ENCODE measurements around the gene EMC10.
A peak's percentile ranks its signal among the peaks of the same experiment; 100 is the strongest.
"Not testable (repeated sequence)": the region's sequence is repeated elsewhere in the genome, so short reads cannot be mapped to it uniquely, and the experiment has no call there.

The EMC10 gene

DNA sequence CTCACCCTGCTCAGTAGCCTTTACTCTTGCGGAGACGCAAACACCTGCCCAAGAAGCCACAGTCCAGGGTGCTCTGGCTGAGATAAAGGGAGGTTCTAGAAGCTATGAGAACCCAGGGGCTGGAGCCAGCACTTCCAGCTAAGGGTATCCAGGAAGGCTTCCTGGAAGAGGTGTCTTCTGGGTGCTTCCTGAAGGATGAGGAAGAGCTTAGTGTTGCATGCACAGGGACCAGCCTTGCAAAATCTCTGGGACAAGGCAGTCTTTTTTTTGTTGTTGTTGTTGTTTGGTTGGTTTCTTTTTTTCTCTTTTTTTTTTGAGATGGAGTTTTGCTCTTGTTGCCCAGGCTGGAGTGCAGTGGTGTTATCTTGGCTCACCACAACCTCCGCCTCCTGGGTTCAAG lies 23.1 kb upstream of the EMC10 start:
- DNase-seq, result no peak

DNA sequence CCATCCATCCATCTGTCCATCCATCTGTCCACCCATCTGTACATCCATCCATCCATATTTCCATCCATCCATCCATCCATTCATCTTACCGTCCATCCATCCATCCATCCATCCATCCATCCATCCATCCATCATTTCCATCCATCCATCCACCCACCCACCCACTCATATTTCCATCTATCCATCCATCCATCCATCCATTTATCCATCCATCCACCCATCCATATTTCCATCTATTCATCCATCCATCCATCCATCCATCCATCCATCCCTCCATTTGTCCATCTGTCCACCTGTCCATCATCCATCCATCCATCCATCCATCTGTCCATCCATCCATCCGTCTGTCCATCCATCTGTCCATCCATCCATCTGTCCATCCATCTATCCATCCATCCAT lies 20.3 kb upstream of the EMC10 start:
- no peak for DNase-seq

DNA sequence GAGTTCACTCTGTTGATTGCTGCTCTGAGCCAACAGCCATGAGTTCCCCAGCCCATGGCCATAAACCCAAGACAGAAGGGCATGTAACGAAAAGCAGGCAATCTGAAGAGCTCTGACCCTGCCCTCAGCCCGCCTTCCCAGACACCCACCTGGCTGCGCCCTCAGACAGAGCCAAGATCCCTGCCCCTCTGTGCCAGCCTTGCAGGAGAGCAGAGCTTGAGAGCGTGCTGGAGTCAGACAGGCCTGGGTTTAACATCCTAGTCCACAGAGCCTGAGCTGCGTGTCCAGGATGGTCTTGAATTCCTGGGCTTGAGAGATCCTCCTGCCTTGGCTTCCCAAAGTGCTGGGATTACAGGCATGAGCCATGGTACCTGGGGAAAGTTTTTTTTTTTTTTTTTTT lies 19.0 kb upstream of the EMC10 start:
- no peak for DNase-seq

DNA sequence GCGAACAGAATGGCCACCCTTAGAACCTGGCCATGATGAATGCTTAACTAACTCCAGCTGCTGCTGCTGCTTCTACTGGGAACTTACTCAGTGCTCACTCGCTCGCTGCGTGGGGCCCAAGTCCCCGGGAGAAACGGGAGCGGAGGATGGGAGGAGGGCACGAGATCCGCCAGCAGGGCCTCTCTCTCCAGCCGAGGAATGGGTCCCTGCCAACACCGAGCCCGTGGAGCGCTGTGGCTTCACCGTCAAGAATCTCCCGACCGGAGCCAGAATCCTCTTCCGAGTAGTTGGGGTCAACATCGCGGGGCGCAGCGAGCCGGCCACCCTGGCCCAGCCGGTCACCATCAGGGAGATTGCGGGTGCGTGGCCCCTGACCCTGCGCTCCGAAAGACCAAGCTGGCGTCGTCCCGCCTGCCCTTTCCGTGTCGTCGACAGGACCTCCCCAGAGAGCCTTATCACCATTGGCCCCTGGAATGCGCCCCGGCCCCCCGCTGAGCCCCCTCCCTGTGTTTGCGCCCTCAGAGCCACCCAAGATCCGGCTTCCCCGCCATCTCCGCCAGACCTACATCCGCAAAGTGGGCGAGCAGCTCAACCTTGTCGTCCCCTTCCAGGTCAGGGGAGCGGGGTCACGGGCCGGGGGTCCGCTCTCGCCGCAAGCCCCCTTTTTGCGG lies 17.8 kb upstream of the EMC10 start:
- no peak for DNase-seq

DNA sequence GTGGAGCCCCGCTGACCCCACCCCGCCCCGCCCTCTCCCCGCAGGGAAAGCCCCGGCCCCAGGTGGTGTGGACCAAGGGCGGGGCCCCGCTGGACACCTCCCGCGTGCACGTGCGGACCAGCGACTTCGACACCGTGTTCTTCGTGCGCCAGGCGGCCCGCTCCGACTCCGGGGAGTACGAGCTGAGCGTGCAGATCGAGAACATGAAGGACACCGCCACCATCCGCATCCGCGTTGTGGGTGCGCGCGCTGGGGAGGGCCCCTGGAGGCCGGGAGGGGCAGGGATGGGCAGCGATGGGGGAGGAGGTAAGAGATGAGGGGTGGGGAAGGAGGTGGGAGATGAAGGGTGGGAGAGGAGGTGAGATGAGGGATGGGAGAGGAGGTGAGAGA lies 17.2 kb upstream of the EMC10 start:
- no peak for DNase-seq

DNA sequence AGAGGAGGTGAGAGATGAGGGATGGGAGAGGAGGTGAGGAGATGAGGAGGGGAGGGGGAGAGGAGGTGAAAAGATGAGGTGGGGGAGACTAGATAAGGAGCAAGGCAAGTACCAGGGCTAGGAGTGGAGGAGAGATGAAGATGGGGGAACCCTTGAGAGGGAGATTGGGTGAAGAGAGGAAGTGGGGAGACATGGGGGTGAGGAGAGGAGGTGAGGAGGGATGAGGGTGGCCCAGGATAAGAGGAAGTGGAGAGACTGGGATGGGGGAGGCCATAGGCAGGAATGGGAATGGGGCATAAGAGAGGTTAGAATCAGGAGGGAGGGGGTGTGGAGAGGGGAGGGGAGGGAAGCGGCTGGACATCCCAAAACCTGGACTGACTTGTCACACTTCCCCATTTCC lies 16.7 kb upstream of the EMC10 start:
- no peak for DNase-seq

DNA sequence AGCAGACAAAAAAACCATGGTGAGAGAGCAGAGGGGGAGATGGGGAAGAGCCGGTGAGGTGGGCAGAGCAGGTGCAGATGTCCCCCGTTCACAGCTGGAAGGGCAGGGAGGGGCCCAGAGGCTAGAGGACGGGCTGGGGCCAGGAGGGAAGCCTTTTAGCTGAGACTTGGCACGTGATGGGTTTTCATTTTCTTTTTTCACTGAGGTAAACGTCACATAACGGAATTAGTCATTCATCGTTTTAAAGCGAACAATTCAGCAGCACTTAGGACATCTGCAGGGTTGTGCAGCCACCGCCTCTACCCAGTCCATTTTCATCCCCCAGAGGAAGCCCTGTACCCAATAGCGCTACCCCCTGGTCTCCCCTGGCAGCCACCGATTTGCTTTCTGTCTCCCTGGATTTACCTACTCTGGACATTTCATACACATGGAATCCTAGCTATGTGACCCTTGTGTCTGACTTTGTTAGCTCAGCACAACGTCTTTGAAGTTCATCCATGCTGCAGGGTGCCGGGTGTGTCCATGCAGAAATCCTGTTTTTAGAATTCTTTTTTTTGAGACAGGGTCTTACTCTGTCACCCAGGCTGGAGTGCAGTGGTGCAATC lies 16.0 kb upstream of the EMC10 start:
- DNase-seq, result no peak

DNA sequence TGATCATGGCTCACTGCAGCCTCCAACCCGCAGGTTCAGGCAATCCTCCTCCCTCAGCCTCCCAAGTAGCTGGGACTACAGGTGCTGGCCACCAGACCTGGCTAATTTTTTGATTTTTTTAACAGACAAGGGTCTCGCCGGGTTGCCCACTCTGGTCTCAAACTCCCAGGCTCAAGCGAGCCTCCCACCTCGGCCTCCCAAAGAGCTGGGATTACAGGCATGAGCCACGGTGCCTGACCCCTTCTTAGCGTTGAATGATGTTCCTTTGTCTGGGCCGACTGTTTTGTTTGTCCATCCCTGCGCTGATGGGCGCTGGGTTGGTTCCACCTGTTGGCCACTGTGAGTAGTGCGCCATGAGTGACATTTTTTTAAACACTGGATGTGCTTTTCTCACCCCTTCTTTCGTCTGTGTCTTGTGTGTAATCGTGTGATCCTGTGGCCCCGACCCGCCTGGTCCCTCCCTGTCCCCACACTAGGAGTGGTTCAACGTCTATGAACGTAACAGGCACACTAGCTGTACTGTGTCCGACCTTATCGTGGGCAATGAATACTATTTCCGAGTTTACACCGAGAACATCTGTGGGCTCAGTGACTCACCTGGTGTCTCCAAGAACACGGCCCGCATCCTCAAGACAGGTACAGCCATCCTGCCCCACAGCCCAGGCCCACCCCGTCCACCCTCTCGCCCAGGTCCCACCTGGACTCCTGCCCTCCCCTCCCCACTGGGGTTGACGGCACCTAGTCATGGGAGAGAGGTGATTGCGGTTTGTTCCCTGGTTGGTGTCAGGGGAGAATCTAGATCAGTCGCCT lies 15.0 kb upstream of the EMC10 start:
- DNase-seq, result peak; percentile 74

DNA sequence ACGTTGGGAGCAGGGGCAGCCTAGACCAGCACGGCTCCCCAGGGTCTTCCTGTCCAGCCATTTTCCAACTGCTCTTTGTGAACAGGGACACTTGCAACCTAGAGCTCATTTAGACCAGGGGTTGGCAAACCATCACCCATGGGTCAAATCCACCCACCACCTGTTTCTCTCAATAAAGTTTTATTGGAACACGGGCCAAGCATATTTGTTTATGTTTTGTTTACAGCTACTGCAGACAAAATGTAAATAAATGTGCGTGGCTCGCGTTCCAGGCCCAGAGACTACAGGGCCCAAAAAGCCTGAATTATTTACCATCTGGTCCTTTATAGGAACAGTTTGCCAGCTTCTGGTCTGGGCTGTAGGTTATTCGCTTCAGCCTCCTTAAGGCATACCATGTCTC lies 13.3 kb upstream of the EMC10 start:
- DNase-seq, result no peak

DNA sequence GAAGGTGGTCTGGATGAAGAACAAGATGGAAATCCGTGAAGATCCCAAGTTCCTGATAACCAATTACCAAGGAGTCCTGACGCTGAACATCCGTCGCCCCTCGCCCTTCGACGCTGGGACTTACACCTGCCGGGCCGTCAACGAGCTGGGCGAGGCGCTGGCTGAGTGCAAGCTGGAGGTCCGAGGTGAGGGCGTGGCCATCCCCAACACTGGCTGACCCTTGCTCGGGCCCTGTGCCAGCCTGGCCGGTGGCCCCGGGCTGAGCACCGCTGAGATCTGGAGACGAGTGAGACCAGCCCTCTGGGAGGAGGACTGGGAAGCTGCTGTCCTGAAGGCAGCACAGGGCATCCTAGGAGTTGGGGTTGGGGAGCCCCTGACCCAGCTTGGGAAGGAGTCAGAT lies 12.0 kb upstream of the EMC10 start:
- DNase-seq, result no peak

DNA sequence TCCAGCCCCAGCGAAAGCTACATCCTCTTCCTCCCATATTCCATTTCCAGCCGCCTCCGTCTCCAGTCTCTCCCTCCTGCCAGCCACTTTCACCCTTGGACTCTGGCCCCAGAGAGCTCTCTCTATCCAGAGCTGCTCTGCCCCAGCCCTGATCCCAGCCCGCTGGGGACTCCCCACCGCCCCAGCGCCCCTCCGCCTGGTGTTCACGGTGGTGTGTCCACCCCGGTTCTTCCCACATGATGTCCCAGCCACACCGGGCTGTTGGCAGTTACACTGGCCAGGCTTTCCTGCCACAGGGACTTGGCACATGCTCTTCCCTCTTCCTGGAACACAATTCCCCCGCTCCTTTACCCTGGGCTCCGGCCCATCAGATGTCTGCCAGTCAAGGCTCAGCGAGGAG lies 11.3 kb upstream of the EMC10 start:
- no peak for DNase-seq

DNA sequence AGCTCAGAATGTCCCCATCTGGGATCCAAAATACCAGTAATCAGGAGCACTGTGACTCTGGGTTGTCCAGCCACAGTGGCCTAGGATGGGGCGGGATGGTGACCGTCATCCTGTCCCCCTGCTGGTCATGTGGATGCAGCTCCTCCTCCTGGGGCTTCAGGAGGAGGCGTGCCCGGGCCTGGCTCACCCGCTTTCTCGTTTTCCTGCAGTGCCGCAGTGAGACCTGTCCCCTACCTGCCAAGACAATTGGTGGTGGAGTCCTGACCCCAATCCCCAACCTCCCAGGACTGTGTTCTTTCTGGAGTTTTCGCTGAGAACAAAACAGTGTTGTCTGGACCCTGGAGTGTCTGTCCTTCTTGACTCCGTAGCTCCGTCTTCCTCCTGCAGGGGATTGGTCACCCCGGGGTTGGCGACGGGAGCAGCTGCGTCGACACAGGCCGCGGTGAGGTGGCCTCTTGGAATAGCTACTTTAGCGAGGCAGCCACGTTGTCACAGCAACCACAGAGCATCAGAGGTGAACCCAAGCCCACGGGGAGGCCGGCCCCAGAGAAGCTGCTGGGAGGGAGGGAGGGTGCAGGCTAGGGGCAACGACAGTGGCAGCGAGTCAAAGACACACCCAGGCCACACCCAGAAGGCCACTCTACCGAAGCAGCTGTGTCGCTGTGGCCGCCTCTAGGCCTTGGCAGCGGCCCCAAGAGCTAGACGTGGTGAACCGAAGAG lies 10.2 kb upstream of the EMC10 start:
- DNase-seq, result no peak

DNA sequence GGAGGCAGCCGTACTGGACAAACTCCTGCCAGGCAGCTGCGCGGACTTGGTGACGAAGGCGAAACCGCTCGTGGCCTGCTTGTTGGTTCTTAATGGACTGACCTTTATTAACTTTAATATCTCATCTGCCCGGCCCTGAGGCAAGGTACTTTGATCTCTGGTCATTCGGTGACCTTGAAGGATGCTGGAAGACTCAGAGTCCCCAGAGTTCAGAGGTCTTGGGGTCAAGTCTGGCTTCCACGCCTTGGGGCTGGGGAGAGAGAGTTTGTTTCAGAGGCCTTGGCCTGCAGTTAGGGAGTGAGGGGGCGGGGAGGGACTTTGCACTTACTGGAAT lies 9.6 kb upstream of the EMC10 start:
- no peak for DNase-seq

DNA sequence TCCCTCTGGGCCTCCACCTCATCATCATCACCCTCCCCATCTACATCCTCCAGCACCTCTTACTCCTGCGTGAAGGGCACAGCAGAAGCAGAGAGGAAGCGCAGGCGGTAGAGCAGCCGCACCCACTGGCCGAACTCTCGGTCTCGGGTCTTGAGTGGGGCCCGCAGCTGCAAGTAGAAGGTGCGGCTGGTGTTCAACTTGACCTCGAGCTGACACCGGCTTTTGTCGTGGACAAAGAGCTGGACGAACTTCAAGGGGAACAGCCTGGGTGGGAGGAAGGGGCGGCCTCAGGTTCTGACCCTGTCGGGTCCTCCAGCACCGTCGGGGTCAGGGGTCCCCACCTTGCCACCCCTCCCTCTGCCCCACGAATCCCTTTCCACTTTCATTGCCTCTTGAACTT lies 8.7 kb upstream of the EMC10 start:
- DNase-seq, result no peak

DNA sequence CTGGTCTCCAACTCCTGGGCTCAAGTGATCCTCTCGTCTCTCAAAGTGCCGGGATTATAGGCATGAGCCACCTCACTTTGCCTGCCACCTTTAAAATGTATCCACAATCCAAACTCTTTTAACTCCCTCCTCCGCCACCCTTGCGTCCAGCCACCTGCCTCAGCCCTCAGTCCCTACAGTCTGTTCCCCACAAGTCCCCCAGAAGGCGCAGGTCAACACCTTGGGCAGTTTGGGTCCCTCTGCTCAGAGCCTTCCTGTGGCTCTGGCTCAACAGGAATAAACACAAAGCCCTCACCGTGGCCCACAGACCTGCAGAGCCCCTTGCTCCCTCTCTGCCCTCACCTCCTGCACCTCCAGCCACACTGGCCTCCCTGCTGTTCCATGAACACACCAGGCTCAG lies 7.5 kb upstream of the EMC10 start:
- DNase-seq, result no peak

DNA sequence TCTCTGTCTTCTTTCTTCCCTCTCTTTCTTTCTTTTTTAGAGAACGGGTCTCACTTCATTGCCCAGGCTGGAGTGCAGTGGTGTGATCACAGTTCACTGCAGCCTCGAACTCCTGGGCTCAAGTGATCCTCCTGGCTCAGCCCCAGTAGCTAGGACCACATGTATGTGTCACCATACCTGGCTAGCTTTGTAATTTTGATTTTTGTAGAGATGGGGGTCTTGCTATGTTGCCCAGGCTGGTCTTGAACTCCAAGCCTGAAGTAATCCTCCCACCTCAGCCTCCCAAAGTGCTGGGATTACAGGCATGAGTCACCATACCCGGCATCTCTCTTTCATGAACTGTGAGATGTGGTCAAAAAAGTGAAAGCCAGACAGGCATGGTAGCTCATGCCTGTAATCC lies 3.0 kb upstream of the EMC10 start:
- not testable (repeated sequence) for DNase-seq

DNA sequence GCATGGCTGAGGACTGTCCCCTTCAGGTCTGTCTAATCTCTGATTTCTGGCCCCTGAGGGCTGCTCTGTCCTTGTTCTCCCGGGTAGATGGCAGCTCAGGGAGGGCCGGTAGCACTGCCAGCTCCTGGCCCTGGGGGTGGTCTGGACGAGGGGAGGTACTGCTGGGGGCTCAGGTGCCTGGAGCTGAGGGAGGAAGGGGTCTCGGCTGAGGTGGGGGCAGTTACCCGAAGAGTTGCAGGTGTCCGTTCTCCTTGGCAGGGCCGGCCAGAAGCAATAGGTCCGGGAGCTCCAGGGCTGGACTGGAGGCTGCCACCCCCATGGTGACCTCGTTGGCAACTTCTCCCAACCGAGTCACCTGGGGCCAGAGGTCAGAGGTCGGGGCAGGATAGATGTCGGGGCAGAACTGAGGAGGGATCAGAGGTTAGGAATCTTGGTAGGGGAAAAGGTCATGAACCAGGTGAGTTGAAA lies 1.2 kb upstream of the EMC10 start:
- DNase-seq, result no peak

DNA sequence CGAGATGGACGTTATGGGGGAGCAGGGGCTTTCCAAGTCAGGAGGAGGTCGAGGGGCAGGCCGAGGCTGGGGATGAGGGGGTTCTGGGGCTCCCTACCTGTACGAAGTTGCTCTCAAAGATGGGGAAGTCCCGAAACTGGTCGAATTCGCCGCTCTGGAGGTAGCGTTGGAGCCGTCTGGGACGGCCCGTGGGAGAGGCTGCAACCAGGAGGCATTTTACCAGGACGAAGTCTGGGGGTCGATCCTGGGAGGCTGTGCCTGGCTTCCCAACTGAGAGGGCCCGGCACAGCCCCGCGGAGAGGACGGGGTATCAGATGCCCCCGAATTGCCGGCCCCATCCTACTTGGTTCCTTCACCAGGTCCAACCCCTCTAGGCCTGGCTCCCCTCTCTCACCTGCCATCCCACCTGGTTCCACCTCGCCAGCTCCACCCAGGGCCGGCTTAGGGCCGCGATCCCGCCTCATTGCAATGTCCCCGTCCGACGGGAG lies 527 bp upstream of the EMC10 start:
- DNase-seq, result no peak

DNA sequence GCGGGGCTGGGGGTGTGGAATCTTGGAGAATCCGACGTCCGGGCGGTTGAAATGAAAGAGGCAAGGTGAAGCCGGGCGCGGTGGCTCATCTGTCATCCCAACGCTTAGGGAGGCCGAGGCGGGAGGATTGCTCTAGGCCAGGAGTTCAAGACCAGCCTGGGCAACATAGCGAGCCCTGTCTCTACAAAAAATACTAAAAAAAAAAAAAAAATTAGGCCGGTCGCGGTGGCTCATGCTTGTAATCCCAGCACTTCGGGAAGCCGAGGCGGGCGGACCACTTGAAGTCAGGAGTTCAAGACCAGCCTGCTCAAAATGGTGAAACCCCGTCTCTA lies 566 bp downstream of the EMC10 start:
- no peak for DNase-seq

DNA sequence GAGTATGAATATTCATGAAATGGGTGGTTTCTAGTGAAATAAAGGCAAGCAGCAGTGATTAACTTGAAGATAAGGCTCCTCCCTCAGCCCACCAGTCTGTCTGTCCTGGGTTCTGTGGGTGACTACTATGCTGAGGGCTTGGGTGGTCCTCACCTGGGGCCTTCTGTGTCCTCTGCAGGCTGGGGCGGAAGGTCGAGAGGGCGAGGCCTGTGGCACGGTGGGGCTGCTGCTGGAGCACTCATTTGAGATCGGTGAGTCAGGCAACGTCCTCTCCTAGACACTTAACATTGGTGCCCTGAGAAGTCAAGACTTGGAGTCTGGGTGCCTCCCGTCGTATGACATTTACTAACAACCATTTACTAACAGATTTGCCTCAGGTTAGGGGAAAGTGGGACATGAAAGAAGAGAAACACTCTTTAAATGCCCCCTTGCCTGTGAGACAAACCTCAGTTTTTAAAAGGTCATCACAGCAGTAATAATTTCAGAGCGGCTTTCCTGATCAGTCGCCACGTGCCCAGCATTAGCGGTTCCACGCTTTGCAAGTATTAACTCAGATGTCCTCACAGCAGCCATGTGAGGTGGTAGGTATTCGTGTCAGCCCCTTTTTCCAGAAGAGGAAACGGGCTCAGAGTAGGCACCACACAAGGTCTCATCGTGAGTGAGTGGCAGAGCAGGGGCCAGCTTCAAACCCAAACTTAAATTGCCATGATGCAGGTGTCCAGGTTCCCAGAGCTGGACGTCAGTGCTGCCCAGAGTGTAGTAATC lies 1.6 kb downstream of the EMC10 start:
- no peak for DNase-seq

DNA sequence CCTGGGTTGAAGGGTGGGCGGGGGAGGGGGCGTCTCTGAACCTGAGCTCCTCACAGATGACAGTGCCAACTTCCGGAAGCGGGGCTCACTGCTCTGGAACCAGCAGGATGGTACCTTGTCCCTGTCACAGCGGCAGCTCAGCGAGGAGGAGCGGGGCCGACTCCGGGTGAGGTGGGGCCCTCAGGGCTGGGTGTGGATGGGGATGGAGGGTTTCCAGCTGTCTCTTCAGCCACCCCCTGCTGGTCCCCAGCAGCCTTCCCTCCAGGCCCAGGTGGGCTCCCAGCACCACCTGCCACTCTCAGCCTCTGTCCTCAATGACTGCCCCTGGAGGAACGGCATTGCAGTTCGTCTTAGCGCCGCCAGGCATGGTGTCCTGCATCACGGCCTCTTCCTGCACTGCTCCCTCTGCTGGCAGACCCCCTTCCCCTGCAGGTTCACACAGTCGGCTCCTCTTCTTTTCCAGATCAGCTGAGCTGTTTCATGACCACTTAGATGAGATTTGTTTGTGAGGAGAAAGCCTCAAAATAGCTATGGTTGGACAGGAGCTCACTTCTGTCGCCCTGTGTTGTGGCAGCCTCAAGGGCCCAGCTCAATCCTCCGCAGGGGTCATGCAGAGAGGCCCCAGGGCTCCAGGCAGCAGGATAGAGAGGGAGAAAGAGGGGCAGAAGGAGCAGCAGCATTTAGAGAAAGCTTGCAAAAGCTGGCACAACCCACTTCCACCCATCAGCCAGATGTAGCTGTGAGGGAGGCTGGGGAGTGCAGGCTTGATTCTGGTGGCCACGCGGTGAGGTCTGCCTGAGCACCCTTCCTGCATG lies 2.8 kb downstream of the EMC10 start:
- peak; percentile 14 for DNase-seq

DNA sequence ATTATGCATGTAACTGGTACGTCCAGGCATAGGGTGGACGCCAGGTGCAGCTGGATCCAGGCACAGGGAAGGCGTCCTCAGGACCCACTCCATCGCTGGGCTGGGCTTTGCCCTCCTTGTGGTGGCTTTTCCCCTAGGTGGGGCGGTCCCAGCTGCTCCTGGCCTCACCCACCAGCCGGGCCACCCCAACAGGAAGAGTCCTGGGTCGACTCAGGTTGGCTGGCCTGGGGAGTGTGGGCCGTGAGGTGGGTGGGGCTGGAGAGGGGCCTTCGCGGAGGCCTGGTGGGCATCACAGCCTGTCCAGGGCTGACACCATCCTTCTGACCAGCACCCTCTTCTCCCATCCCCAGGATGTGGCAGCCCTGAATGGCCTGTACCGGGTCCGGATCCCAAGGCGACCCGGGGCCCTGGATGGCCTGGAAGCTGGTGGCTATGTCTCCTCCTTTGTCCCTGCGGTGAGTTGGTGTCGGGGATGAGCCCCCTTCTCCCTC lies 3.5 kb downstream of the EMC10 start:
- DNase-seq, result no peak
